Glomerular endothelial cell (primary cell): ENCODE results near the gene GCA. TPM values are rescaled to one million over a fixed set of nuclear protein-coding genes. Genes with fewer than 3 reads are reported as not detected.

Experiments
- total RNA-seq: library from RNA; depleted of rRNA; stranded (reverse); fragments of >200 nt; gene quantifications from 2 replicates; pipeline ENCODE4 v1.2.3, GENCODE V29; 2015

GCA gene
- total RNA-seq, 1 donor from 2014 or later: 14.2 TPM

Other genes starting within 250 kb of the GCA start
- gene GCG, start 191.9 kb upstream of the GCA start, total RNA-seq: not detected in 2 replicates
- 17.8 and 50.0 TPM in 2 replicates for gene FAP, start 100.7 kb upstream of the GCA start, total RNA-seq
- gene IFIH1, start 25.4 kb upstream of the GCA start, total RNA-seq: 15.8 and 42.4 TPM in 2 replicates